ENCODE data around the gene TAF9.
"Not testable (repeated sequence)": the region's sequence is repeated elsewhere in the genome, so short reads cannot be mapped to it uniquely, and the experiment has no call there.

Gene TAF9

GRCh38 chr5:69369340-69370121 is at the start of gene TAF9, which contains the start of the genes AK6 and RAD17:
Gene TAF9, minus strand, starts transcription at chr5:69369520. Its CDS starts 3,783 bp downstream, at chr5:69365737.
Gene AK6, minus strand, starts transcription at chr5:69369520. Its CDS starts 30 bp downstream, at chr5:69369490.
Gene RAD17, plus strand, starts transcription at chr5:69369818. Its CDS starts 2,391 bp downstream, at chr5:69372209.
- peak; percentile 96 for DNase-seq

- DNase-seq = no peak
These were observed 49.2 kb upstream of the TAF9 start for GRCh38 chr5:69418554-69418953.

GRCh38 chr5:69416699-69417098 is 47.4 kb upstream of the TAF9 start:
- DNase-seq = no peak

- no peak for DNase-seq
These were observed 46.9 kb upstream of the TAF9 start for GRCh38 chr5:69416180-69416579.

GRCh38 chr5:69415584-69415958 is 46.3 kb upstream of the TAF9 start:
- peak; percentile 10 for DNase-seq

- DNase-seq = peak; percentile 88
These were observed 45.7 kb upstream of the TAF9 start, which contains the start of gene MARVELD2 for GRCh38 chr5:69414885-69415583. Gene MARVELD2, plus strand, starts transcription at chr5:69415116. Its CDS starts 4,270 bp downstream, at chr5:69419386.

- no peak for DNase-seq
These were observed 35.5 kb upstream of the TAF9 start for GRCh38 chr5:69404659-69405330.

GRCh38 chr5:69378376-69378775 is 9.1 kb upstream of the TAF9 start:
- DNase-seq = no peak

- DNase-seq = no peak
These were observed 5.7 kb upstream of the TAF9 start for GRCh38 chr5:69374911-69375446.

GRCh38 chr5:69372394-69372793 is 3.1 kb upstream of the TAF9 start:
- no peak for DNase-seq

- not testable (repeated sequence) for DNase-seq
These were observed 1.0 kb upstream of the TAF9 start for GRCh38 chr5:69370335-69370734.

- DNase-seq = peak; percentile 20
These were observed 621 bp downstream of the TAF9 start for GRCh38 chr5:69368458-69369339.

- no peak for DNase-seq
These were observed 1.5 kb downstream of the TAF9 start for GRCh38 chr5:69367697-69368279.

GRCh38 chr5:69364850-69365249 is 4.5 kb downstream of the TAF9 start:
- DNase-seq = no peak

GRCh38 chr5:69364414-69364813 is 4.9 kb downstream of the TAF9 start:
- DNase-seq = peak; percentile 34

- no peak for DNase-seq
These were observed 8.9 kb downstream of the TAF9 start for GRCh38 chr5:69360442-69360841.

- DNase-seq = no peak
These were observed 9.6 kb downstream of the TAF9 start for GRCh38 chr5:69359699-69360098.

GRCh38 chr5:69350664-69351063 is 18.7 kb downstream of the TAF9 start:
- DNase-seq = no peak

GRCh38 chr5:69343083-69343482 is 26.2 kb downstream of the TAF9 start:
- DNase-seq = no peak

GRCh38 chr5:69341520-69342161 is 27.7 kb downstream of the TAF9 start:
- DNase-seq = no peak

GRCh38 chr5:69335341-69335935 is 33.9 kb downstream of the TAF9 start:
- DNase-seq = no peak
